SK-N-SH (cell line): Measurements from ENCODE around the gene P3H2. TPM values are rescaled to one million over a fixed set of nuclear protein-coding genes. Genes with fewer than 3 reads are reported as not detected.
A peak's percentile ranks its signal among the peaks of the same experiment; 100 is the strongest.

Experiments
- CTCF ChIA-PET: fragments of 300-600, 350-600 bp; formaldehyde crosslinking; extraction: SDS; loops from one replicate; lab custom pipeline; 2021; lab: Yijun Ruan, JAX
- POLR2A ChIA-PET: fragments of 350-600 bp; sonication (Branson Sonifier 250); formaldehyde crosslinking; extraction: SDS; loops from one replicate; lab custom pipeline; 2020; ENCODE audit warnings: antibody characterized with exemption, inconsistent platforms; lab: Yijun Ruan, JAX
- DNase-seq: peaks from one replicate; pipeline ENCODE4 v3.0.0; 2012
- H2AFZ ChIP-seq: fragments of 200-600 bp; sonication (generic); 2 replicates; pipeline ENCODE4 v1.8.1; 2016; ENCODE audit warnings: antibody characterized with exemption, mild to moderate bottlenecking, low read depth
- H3F3A ChIP-seq: fragments of 200-600 bp; sonication (generic); replicated peaks from 2 replicates; pipeline ENCODE3; 2016; ENCODE audit warnings: antibody characterized with exemption, mild to moderate bottlenecking; ENCODE audit not compliant: insufficient read depth
- H3K27ac ChIP-seq, 2 experiments: fragments of 200-500 bp in 1 of 2; fragments of 200-600 bp in 1 of 2; sonication (Bioruptor generic) in 1 of 2; sonication (generic), shearing (Covaris generic) in 1 of 2; 2 replicates each; pipeline versions ENCODE4 v1.5.1 to v1.6.1; 2014 to 2016; ENCODE audit warnings: low read depth in 2 of 2, inconsistent platforms in 1 of 2, low read length in 1 of 2, mild to moderate bottlenecking in 1 of 2, mixed read lengths in 1 of 2
- H3K27me3 ChIP-seq: fragments of 200-600 bp; sonication (generic), shearing (Covaris generic); 2 replicates; pipeline ENCODE4 v1.6.1; 2016; ENCODE audit warnings: mixed run types; ENCODE audit not compliant: insufficient read depth
- H3K36me3 ChIP-seq, 2 experiments: fragments of 200-500 bp in 1 of 2; fragments of 200-600 bp in 1 of 2; sonication (Bioruptor generic) in 1 of 2; sonication (generic) in 1 of 2; replicated peaks in 1 of 2; 2 replicates each; pipeline versions ENCODE3 to v1.5.1; 2014 to 2016; ENCODE audit warnings: low read length in 1 of 2, mild to moderate bottlenecking in 1 of 2; ENCODE audit not compliant: insufficient read depth in 2 of 2, control insufficient read depth in 1 of 2
- H3K4me1 ChIP-seq, 2 experiments: fragments of 200-500 bp in 1 of 2; fragments of 200-600 bp in 1 of 2; sonication (Bioruptor generic) in 1 of 2; sonication (generic), shearing (Covaris generic) in 1 of 2; 2 replicates each; pipeline versions ENCODE4 v1.5.1 to v1.6.1; 2014 to 2016; ENCODE audit warnings: low read depth in 1 of 2, low read length in 1 of 2, mixed run types in 1 of 2; ENCODE audit not compliant: insufficient read depth in 2 of 2, control insufficient read depth in 1 of 2
- H3K4me2 ChIP-seq: fragments of 200-600 bp; sonication (generic), shearing (Covaris generic); 2 replicates; pipeline ENCODE4 v1.6.1; 2017; ENCODE audit warnings: mixed run types
- H3K4me3 ChIP-seq, 2 experiments: fragments of 200-500 bp in 1 of 2; fragments of 200-600 bp in 1 of 2; sonication (Bioruptor generic) in 1 of 2; sonication (generic), shearing (Covaris generic) in 1 of 2; 2 replicates each; pipeline versions ENCODE4 v1.5.1 to v1.8.1; 2014 to 2016; ENCODE audit warnings: low read depth in 2 of 2, inconsistent platforms in 1 of 2, low read length in 1 of 2, mild to moderate bottlenecking in 1 of 2, mixed read lengths in 1 of 2, moderate library complexity in 1 of 2
- H3K79me2 ChIP-seq: fragments of 200-600 bp; sonication (generic); 2 replicates; pipeline ENCODE4 v1.8.1; 2017; ENCODE audit warnings: mild to moderate bottlenecking; ENCODE audit not compliant: insufficient read depth
- H3K9ac ChIP-seq: fragments of 200-600 bp; sonication (generic); 2 replicates; pipeline ENCODE4 v1.6.1; 2017; ENCODE audit warnings: mixed run types
- H3K9me2 ChIP-seq: fragments of 200-600 bp; sonication (generic); 2 replicates; pipeline ENCODE4 v1.6.1; 2017; ENCODE audit warnings: mixed run types
- H3K9me3 ChIP-seq: fragments of 200-600 bp; sonication (generic); 2 replicates; pipeline ENCODE4 v1.6.1; 2017; ENCODE audit warnings: mixed run types, mild to moderate bottlenecking, moderate library complexity
- H4K20me1 ChIP-seq: fragments of 200-600 bp; sonication (generic); 2 replicates; pipeline ENCODE4 v1.6.1; 2017; ENCODE audit warnings: mild to moderate bottlenecking, mixed run types; ENCODE audit not compliant: insufficient read depth
- ELF1 ChIP-seq: IDR thresholded peaks from 2 replicates; pipeline ENCODE4 v1.4.0; 2012
- FOSL2 ChIP-seq: IDR thresholded peaks from 2 replicates; pipeline ENCODE4 v1.4.0; 2012; ENCODE audit warnings: low read depth, mild to moderate bottlenecking, moderate library complexity, borderline replicate concordance
- GABPA ChIP-seq: IDR thresholded peaks from 2 replicates; pipeline ENCODE4 v1.4.0; 2012; ENCODE audit warnings: low read depth, mild to moderate bottlenecking
- JUND ChIP-seq: IDR thresholded peaks from 2 replicates; pipeline ENCODE4 v1.4.0; 2012
- MAX ChIP-seq: IDR thresholded peaks from 2 replicates; pipeline ENCODE4 v1.4.0; 2012; ENCODE audit warnings: low read depth
- MEF2A ChIP-seq: IDR thresholded peaks from 2 replicates; pipeline ENCODE4 v1.4.0; 2012; ENCODE audit warnings: low read depth, borderline replicate concordance
- RAD21 ChIP-seq: IDR thresholded peaks from 2 replicates; pipeline ENCODE4 v1.6.1; 2012; ENCODE audit warnings: mild to moderate bottlenecking, low read length
- RCOR1 ChIP-seq: fragments of 150-350 bp; IDR thresholded peaks from 2 replicates; pipeline ENCODE4 v1.6.1; 2017; ENCODE audit warnings: antibody characterized with exemption, low read length
- RFX5 ChIP-seq: IDR thresholded peaks from 2 replicates; pipeline ENCODE4 v1.6.1; 2012; ENCODE audit warnings: mild to moderate bottlenecking, improper control_type of control experiment, low read length
- RXRA ChIP-seq: IDR thresholded peaks from 2 replicates; pipeline ENCODE4 v1.4.0; 2012; ENCODE audit warnings: low read depth, mild to moderate bottlenecking, borderline replicate concordance
- SIN3A ChIP-seq: IDR thresholded peaks from 2 replicates; pipeline ENCODE4 v1.6.1; 2012; ENCODE audit warnings: low read depth, mild to moderate bottlenecking, low read length, moderate library complexity, borderline replicate concordance
- SMC3 ChIP-seq: IDR thresholded peaks from 2 replicates; pipeline ENCODE4 v1.6.1; 2012; ENCODE audit warnings: low read depth, low read length, improper control_type of control experiment
- USF2 ChIP-seq: fragments of 150-350 bp; IDR thresholded peaks from 2 replicates; pipeline ENCODE4 v1.6.1; 2017; ENCODE audit warnings: antibody characterized with exemption, low read length, low read depth, borderline replicate concordance
- ZBTB33 ChIP-seq: IDR thresholded peaks from 2 replicates; pipeline ENCODE4 v1.4.0; 2012; ENCODE audit warnings: low read depth, borderline replicate concordance
- WGBS: methylation state at CpG from one replicate; pipeline ENCODE4 v1.1.6; 2017; ENCODE audit warnings: low lambda C conversion rate; 5-methylcytosine and 5-hydroxymethylcytosine counted together
- polyA plus RNA-seq, 3 experiments: library from polyadenylated mRNA; depleted of rRNA; stranded (reverse); fragments of >200 nt; gene quantifications; 2 replicates each; pipeline ENCODE4 v1.2.3, GENCODE V29; 2012
- TF ChIP-seq, protein P1 (sequence below): IDR thresholded peaks from 2 replicates; pipeline ENCODE4 v1.6.1; 2012; ENCODE audit warnings: mild to moderate bottlenecking, low read depth, low read length, moderate library complexity
- TF ChIP-seq, protein P2 (sequence below): fragments of 150-350 bp; IDR thresholded peaks from 2 replicates; pipeline ENCODE4 v1.6.1; 2016; ENCODE audit warnings: mild to moderate bottlenecking, low read depth, low read length
- TF ChIP-seq, protein P3 (sequence below): fragments of 200-600 bp; sonication (generic); IDR thresholded peaks from 2 replicates; pipeline ENCODE4 v1.6.1; 2017; ENCODE audit warnings: antibody characterized with exemption, mild to moderate bottlenecking, moderate library complexity

Gene P3H2
- polyA plus RNA-seq, 1 of the 3 experiments (the other 2 are of a cell fraction): 2.8 TPM

DNA sequence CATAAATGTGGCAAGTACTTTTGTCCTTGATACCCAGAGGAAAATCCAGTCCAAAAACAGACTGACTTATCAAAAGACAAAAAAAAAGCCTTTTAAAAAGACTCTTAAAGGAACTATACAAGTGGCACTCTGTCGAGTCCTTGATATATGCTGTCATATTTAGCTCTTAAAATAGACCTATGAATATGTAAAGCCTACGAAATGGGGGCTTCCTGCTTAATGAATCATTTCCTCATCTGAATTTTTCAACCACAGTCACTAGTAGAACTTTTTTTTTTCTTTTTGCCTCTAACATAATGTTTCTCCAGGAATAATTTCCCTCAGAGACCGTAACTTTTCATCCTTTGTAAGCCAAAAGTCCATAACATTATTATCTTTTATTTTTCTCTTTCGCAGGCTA, 95.8 kb downstream of the P3H2 start:
- ChIA-PET CTCF (no interaction called here), POLR2A (no interaction called here)
- H3K9ac ChIP-seq: no peak overlapping the region
- no peaks in the 10 kb centered on the region for H3K9me2 ChIP-seq
- peaks cover 0 to 13% of the 10 kb centered on the region in 2 experiments; a peak in 1 of 4 replicates for H3K4me1 ChIP-seq
- no peaks in the 10 kb centered on the region for H3K9me3 ChIP-seq
- H2AFZ ChIP-seq: peak overlapping the region; percentile 23
- peak overlapping the region in 1 of 2 experiments; percentile 68; a peak in 2 of 4 replicates for H3K27ac ChIP-seq
- H3K27me3 ChIP-seq: no peaks in the 10 kb centered on the region
- H3K4me2 ChIP-seq: no peak overlapping the region
- no peak overlapping the region for H3K4me3 ChIP-seq
- H3K36me3 ChIP-seq: no peaks in the 10 kb centered on the region
- DNase-seq: no peak
- 24% methylated on average over 4 of the region's 4 CpGs for WGBS
- no peaks in the 10 kb centered on the region for H4K20me1 ChIP-seq
- peaks cover 8% of the 10 kb centered on the region for H3F3A ChIP-seq
- TF ChIP-seq MEF2A: 0 out of 2 replicates have a peak, but pooled peaks have one; percentile 54
- TF ChIP-seq, protein P1, sequence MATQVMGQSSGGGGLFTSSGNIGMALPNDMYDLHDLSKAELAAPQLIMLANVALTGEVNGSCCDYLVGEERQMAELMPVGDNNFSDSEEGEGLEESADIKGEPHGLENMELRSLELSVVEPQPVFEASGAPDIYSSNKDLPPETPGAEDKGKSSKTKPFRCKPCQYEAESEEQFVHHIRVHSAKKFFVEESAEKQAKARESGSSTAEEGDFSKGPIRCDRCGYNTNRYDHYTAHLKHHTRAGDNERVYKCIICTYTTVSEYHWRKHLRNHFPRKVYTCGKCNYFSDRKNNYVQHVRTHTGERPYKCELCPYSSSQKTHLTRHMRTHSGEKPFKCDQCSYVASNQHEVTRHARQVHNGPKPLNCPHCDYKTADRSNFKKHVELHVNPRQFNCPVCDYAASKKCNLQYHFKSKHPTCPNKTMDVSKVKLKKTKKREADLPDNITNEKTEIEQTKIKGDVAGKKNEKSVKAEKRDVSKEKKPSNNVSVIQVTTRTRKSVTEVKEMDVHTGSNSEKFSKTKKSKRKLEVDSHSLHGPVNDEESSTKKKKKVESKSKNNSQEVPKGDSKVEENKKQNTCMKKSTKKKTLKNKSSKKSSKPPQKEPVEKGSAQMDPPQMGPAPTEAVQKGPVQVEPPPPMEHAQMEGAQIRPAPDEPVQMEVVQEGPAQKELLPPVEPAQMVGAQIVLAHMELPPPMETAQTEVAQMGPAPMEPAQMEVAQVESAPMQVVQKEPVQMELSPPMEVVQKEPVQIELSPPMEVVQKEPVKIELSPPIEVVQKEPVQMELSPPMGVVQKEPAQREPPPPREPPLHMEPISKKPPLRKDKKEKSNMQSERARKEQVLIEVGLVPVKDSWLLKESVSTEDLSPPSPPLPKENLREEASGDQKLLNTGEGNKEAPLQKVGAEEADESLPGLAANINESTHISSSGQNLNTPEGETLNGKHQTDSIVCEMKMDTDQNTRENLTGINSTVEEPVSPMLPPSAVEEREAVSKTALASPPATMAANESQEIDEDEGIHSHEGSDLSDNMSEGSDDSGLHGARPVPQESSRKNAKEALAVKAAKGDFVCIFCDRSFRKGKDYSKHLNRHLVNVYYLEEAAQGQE: no peak
- TF ChIP-seq JUND: 0 out of 2 replicates have a peak, but pooled peaks have one; percentile 23
- H3K79me2 ChIP-seq: no peaks in the 10 kb centered on the region

DNA sequence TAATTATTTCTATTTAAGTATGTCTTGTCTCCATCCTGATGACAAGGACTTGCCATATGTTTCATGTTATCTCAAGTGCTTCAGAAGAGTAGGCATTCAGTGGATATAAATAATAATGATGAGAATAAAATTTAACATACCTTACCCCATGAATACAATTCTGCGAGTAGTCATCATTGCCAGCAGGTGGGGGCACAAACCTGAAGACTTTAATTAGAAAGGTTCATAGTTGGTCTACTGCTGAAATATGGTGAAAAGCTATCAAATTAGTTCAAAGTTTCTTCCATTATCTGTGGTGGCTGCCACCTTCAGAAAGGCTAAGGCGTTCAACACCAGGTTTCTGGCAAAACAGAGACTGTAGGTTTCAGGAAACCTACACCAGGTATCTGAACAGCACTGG, 100.9 kb downstream of the P3H2 start:
- Histone ChIP-seq H3K36me3 (no peaks in the 10 kb centered on the region), H3K27ac (no peak overlapping the region), H2AFZ (no peak overlapping the region), H3K9ac (no peak overlapping the region), H3K4me3 (no peak overlapping the region), H3K79me2 (no peaks in the 10 kb centered on the region), H3F3A (peaks cover 3% of the 10 kb centered on the region), H3K4me2 (no peak overlapping the region), H3K9me2 (no peaks in the 10 kb centered on the region), H4K20me1 (no peaks in the 10 kb centered on the region), H3K9me3 (no peaks in the 10 kb centered on the region), H3K4me1 (peaks cover 0 to 5% of the 10 kb centered on the region in 2 experiments; a peak in 1 of 4 replicates), H3K27me3 (no peaks in the 10 kb centered on the region)
- WGBS: no CpG with 5 or more reads among the region's 2 CpGs
- CTCF ChIA-PET: no interaction called here
- DNase-seq: no peak
- POLR2A ChIA-PET: no interaction called here
- TF ChIP-seq ZBTB33: no peak
- TF ChIP-seq MAX: no peak
- TF ChIP-seq GABPA: no peak
- TF ChIP-seq, protein P2, sequence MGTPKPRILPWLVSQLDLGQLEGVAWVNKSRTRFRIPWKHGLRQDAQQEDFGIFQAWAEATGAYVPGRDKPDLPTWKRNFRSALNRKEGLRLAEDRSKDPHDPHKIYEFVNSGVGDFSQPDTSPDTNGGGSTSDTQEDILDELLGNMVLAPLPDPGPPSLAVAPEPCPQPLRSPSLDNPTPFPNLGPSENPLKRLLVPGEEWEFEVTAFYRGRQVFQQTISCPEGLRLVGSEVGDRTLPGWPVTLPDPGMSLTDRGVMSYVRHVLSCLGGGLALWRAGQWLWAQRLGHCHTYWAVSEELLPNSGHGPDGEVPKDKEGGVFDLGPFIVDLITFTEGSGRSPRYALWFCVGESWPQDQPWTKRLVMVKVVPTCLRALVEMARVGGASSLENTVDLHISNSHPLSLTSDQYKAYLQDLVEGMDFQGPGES: no peak
- no peak for TF ChIP-seq RXRA
- TF ChIP-seq RCOR1: no peak
- no peak for TF ChIP-seq SMC3
- TF ChIP-seq RFX5: no peak
- TF ChIP-seq FOSL2: no peak
- TF ChIP-seq ELF1: no peak
- TF ChIP-seq, protein P3, sequence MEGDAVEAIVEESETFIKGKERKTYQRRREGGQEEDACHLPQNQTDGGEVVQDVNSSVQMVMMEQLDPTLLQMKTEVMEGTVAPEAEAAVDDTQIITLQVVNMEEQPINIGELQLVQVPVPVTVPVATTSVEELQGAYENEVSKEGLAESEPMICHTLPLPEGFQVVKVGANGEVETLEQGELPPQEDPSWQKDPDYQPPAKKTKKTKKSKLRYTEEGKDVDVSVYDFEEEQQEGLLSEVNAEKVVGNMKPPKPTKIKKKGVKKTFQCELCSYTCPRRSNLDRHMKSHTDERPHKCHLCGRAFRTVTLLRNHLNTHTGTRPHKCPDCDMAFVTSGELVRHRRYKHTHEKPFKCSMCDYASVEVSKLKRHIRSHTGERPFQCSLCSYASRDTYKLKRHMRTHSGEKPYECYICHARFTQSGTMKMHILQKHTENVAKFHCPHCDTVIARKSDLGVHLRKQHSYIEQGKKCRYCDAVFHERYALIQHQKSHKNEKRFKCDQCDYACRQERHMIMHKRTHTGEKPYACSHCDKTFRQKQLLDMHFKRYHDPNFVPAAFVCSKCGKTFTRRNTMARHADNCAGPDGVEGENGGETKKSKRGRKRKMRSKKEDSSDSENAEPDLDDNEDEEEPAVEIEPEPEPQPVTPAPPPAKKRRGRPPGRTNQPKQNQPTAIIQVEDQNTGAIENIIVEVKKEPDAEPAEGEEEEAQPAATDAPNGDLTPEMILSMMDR: no peak
- TF ChIP-seq USF2: no peak
- TF ChIP-seq RAD21: no peak
- TF ChIP-seq SIN3A: no peak
